Right ventricle myocardium inferior (tissue), 1 donor: Measurements from ENCODE around the gene MTAP. TPM values are rescaled to one million over a fixed set of nuclear protein-coding genes. Genes with fewer than 3 reads are reported as not detected.

Experiments
- ATAC-seq: fragments of 200-7000 bp; cut with Tn5 transposase; one replicate; pipeline ENCODE4 v1.9.1; 2020; ENCODE audit warnings: mild to moderate bottlenecking, moderate library complexity
- DNase-seq: peaks from one replicate; pipeline ENCODE4 v3.0.0; 2021; ENCODE audit errors: missing footprints
- intact Hi-C: fragments of 100-400 bp; cut with DNase I; formaldehyde crosslinking; loops from one replicate; pipeline ENCODE4 v1.11.0; 2022
- total RNA-seq: library from RNA; stranded (reverse); fragmentation: NEBNext Ultra II Directional; extraction: Animal tissue kit (Norgen Biotek cat#: 25700); gene quantifications from one replicate; pipeline ENCODE4 v1.2.1, GENCODE V29; 2021
- donor health status: DM: no; HTN: yes; CAD: no; lungs with severe emphysema.

MTAP gene
- total RNA-seq, 1 donor from 2014 or later: 20.4 TPM

GRCh38 chr9:21833090-21833801 lies 30.8 kb downstream of the MTAP start:
- no peak for ATAC-seq
- intact Hi-C loops: no loop called here
- DNase-seq: no peak

GRCh38 chr9:21835121-21835520 lies 32.7 kb downstream of the MTAP start:
- intact Hi-C loops: no loop called here
- DNase-seq (no peak), ATAC-seq (no peak)

GRCh38 chr9:21836437-21837161 lies 34.2 kb downstream of the MTAP start:
- intact Hi-C loops: no loop called here
- ATAC-seq: no peak
- DNase-seq: no peak

- intact Hi-C loops: no loop called here
- no peak for DNase-seq
Measured at GRCh38 chr9:21837501-21837900, 35.1 kb downstream of the MTAP start.

GRCh38 chr9:21840647-21841046 lies 38.2 kb downstream of the MTAP start:
- intact Hi-C loops: no loop called here
- DNase-seq (no peak), ATAC-seq (no peak)

More at GRCh38 chr9:21837501-21837900, 35.1 kb downstream of the MTAP start:
- ATAC-seq: no peak

- DNase-seq: no peak
- ATAC-seq: no peak
- intact Hi-C loops: no loop called here
Measured at GRCh38 chr9:21841133-21841532, 38.7 kb downstream of the MTAP start.

GRCh38 chr9:21848615-21849014 lies 46.2 kb downstream of the MTAP start:
- ATAC-seq (no peak), DNase-seq (no peak)
- intact Hi-C loops: no loop called here

GRCh38 chr9:21852754-21853153 lies 50.3 kb downstream of the MTAP start:
- ATAC-seq (no peak), DNase-seq (no peak)
- intact Hi-C loops: no loop called here

- no peak for ATAC-seq
Measured at GRCh38 chr9:21853414-21853813, 51.0 kb downstream of the MTAP start.

GRCh38 chr9:21854119-21854518 lies 51.7 kb downstream of the MTAP start:
- ATAC-seq: no peak
- intact Hi-C loops: no loop called here
- no peak for DNase-seq

More at GRCh38 chr9:21853414-21853813, 51.0 kb downstream of the MTAP start:
- intact Hi-C loops: no loop called here
- DNase-seq: no peak

- no peak for DNase-seq
- ATAC-seq: no peak
- intact Hi-C loops: no loop called here
Measured at GRCh38 chr9:21854594-21854993, 52.2 kb downstream of the MTAP start.

GRCh38 chr9:21856301-21857094 lies 54.1 kb downstream of the MTAP start:
- DNase-seq (no peak), ATAC-seq (no peak)
- intact Hi-C loops: no loop called here

GRCh38 chr9:21862871-21863270 lies 60.4 kb downstream of the MTAP start:
- no peak for ATAC-seq
- no peak for DNase-seq
- intact Hi-C loops: no loop called here

- intact Hi-C loops: no loop called here
- ATAC-seq: no peak
- DNase-seq: no peak
Measured at GRCh38 chr9:21864505-21864904, 62.1 kb downstream of the MTAP start.

GRCh38 chr9:21866302-21866701 lies 63.9 kb downstream of the MTAP start:
- intact Hi-C loops: no loop called here
- no peak for ATAC-seq
- no peak for DNase-seq

GRCh38 chr9:21871256-21871975 lies 69.0 kb downstream of the MTAP start:
- no peak for ATAC-seq

GRCh38 chr9:21872696-21873095 lies 70.3 kb downstream of the MTAP start:
- intact Hi-C loops: no loop called here
- DNase-seq (no peak), ATAC-seq (no peak)

More at GRCh38 chr9:21871256-21871975, 69.0 kb downstream of the MTAP start:
- intact Hi-C loops: no loop called here
- no peak for DNase-seq

GRCh38 chr9:21873540-21874221 lies 71.2 kb downstream of the MTAP start:
- DNase-seq (no peak), ATAC-seq (no peak)
- intact Hi-C loops: no loop called here
